Fibroblast of pulmonary artery (primary cell): ENCODE measurements around the gene DCTN2.
"Not testable (repeated sequence)": the region's sequence is repeated elsewhere in the genome, so short reads cannot be mapped to it uniquely, and the experiment has no call there.

ENCODE experiments used
- DNase-seq: peaks from one replicate; pipeline ENCODE4 v3.0.0-alpha.2; 2010; ENCODE audit warnings: low read depth
- H3K4me3 ChIP-seq: replicated peaks from 2 replicates; pipeline ENCODE4 v1.5.1; 2011; ENCODE audit warnings: low read depth, mild to moderate bottlenecking, control low read depth, low read length, moderate library complexity
- CTCF ChIP-seq: IDR thresholded peaks from 2 replicates; pipeline ENCODE4 v1.5.1; 2011; ENCODE audit warnings: mild to moderate bottlenecking, control low read depth, low read length, inconsistent platforms; ENCODE audit errors: missing control alignments

Gene DCTN2

GRCh38 chr12:57546438-57547287 is at the start of gene DCTN2:
TSS of gene DCTN2 (minus strand) at chr12:57547192. CDS start at chr12:57547063, 129 bp downstream.
- TF ChIP-seq CTCF, result no peak
- H3K4me3 ChIP-seq, result peak within 1 kb of the TSS; percentile 89
- peak; percentile 98 for DNase-seq

- no peak for DNase-seq
- TF ChIP-seq CTCF, result no peak
- no peak overlapping the region for H3K4me3 ChIP-seq
These were observed 46.2 kb upstream of the DCTN2 start for GRCh38 chr12:57593187-57593586.

- TF ChIP-seq CTCF, result no peak
- no peak overlapping the region for H3K4me3 ChIP-seq
- DNase-seq, result no peak
These were observed 45.7 kb upstream of the DCTN2 start for GRCh38 chr12:57592551-57593165.

- DNase-seq, result no peak
- TF ChIP-seq CTCF, result no peak
- H3K4me3 ChIP-seq, result peak overlapping the region; percentile 88
These were observed 44.9 kb upstream of the DCTN2 start for GRCh38 chr12:57591782-57592325.

GRCh38 chr12:57590864-57591781 is 44.1 kb upstream of the DCTN2 start, which contains the start of gene PIP4K2C:
TSS of gene PIP4K2C (plus strand) at chr12:57591192. CDS start at chr12:57591290, 98 bp downstream.
- H3K4me3 ChIP-seq, result peak within 1 kb of the TSS; percentile 88
- peak; percentile 36 for DNase-seq
- no peak for TF ChIP-seq CTCF

- peak overlapping the region; percentile 88 for H3K4me3 ChIP-seq
These were observed 43.5 kb upstream of the DCTN2 start for GRCh38 chr12:57590479-57590863.

GRCh38 chr12:57588951-57589610 is 42.1 kb upstream of the DCTN2 start:
- H3K4me3 ChIP-seq, DNase-seq: not testable (repeated sequence)

More at GRCh38 chr12:57590479-57590863, 43.5 kb upstream of the DCTN2 start:
- DNase-seq, result no peak
- TF ChIP-seq CTCF, result no peak
